Muscle of back (tissue), 11 donors: ENCODE data around the gene ATG14. TPM values are rescaled to one million over a fixed set of nuclear protein-coding genes. Genes with fewer than 3 reads are reported as not detected.
"Not testable (repeated sequence)": the region's sequence is repeated elsewhere in the genome, so short reads cannot be mapped to it uniquely, and the experiment has no call there.

Source experiments
- DNase-seq, 3 donors: peaks; one replicate each; pipeline versions ENCODE4 v3.0.0 to v3.0.0-alpha.2; 2013
- polyA plus RNA-seq, 10 donors: library from polyadenylated mRNA; unstranded; fragments of 120-200 nt; gene quantifications; one replicate each; pipeline ENCODE4 v1.2.1, GENCODE V29; 2013; ENCODE audit not compliant: insufficient read length in 10 of 10

ATG14 gene
- polyA plus RNA-seq, 10 donors, result 10.3 to 18.5 (median 14.1) TPM

DNA sequence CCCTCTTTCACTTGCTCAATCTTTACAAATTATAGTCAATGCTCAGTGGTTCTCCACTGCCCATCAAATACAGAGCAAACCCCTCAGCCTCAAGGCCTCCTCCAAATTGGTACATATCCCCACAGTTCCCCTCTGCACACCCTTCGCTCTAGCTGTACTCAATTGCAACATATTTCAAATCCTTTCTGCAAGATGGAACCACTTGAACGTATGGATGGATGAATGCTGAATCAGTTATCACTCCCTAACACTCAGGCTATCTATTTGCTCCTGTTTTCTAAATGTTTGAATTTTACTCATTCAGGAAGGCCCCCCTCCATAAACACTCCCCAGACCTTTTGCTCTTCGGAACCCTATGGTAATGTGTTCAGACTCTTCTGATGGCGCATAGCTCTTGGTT lies 24.5 kb downstream of the ATG14 start:
- DNase-seq, result no peak

GRCh38 chr14:55386037-55386808 lies 25.4 kb downstream of the ATG14 start:
- no peak for DNase-seq

- no peak for DNase-seq
Measured at GRCh38 chr14:55384536-55384935, 27.1 kb downstream of the ATG14 start.

DNA sequence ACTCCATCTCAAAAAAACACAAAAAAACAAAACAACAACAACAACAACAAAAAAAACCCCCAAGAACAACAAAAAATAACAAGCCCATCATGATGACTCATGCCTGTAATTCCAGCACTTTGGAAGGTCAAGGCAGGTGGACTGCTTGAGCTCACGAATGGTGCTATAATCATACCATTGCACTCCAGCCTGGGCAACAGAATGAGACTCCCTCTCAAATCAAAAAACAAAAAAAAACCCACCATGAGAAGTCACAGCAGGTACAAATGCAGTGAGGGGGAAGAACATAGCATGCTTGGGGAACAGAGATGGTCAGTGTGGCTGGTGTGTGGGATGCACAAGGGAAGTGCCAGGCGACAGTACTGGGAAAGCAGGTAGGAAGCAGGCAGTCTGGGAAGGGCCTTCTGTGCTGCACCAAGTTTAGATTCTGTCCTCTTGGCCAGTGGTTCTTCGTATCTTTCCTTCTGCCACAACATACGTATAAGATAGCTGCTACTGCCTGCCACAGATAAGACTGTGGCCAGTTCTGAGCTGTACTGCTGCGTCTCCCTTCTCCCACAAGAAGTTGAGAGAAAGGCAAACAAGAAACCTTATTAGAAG lies 28.0 kb downstream of the ATG14 start:
- no peak for DNase-seq

DNA sequence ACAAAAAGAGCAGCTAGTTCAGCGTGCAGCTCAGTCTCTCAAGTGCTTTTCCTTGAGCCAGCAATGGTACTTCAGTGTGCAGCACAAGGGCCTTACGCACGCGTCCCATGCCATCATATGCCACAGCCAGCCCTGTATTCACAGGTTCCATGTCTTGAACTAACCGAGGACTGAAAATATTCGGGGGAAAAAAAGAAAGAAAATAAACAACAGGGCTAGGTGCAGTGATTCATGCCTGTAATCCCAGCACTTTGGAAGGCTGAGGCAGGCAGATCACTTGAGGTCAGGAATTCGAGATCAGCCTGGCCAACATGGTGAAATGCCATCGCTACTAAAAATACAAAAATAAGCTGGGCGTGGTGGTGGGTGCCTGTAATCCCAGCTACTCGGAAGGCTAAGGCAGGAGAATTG lies 28.6 kb downstream of the ATG14 start:
- not testable (repeated sequence) for DNase-seq

GRCh38 chr14:55382483-55382882 lies 29.1 kb downstream of the ATG14 start:
- no peak for DNase-seq

DNA sequence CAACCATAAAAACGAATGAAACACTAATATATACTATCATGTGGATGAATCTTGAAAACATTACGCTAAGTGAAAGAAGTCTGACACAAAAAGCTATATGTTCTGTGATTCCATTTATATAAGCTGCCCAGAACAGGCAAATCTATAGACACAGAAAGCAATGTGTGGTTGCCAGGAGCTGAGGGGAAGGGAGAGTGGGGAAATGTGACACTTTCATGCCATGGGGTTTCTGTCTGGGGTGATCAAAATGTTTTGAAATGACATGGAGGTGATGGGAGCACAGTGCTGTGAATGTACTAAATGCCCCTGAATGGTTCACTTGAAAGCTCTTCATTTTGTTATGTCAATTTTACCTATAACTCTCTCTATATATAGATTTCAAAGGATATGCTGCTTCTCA lies 30.1 kb downstream of the ATG14 start:
- no peak for DNase-seq

- no peak for DNase-seq
Measured at GRCh38 chr14:55381040-55381439, 30.6 kb downstream of the ATG14 start.

DNA sequence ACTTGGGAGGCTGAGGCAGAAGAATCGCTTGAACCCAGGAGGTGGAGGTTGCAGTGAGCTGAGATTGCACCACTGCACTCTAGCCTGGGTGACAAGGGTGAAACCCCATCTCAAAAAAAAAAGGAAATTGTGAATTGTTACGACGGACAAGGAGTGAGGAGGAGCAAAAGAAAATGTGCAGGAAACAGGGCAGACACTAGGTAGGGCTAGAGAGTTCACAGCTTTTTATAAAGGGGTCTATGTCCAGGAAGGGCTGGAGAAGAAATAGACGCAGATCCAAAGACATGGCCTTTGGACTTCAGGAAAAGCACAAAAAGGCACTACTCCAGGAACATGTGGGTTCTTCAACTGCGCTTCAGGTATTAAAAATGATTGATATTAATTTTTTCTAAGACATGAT lies 34.4 kb downstream of the ATG14 start:
- DNase-seq, result no peak

GRCh38 chr14:55374771-55375170 lies 36.9 kb downstream of the ATG14 start:
- no peak for DNase-seq

DNA sequence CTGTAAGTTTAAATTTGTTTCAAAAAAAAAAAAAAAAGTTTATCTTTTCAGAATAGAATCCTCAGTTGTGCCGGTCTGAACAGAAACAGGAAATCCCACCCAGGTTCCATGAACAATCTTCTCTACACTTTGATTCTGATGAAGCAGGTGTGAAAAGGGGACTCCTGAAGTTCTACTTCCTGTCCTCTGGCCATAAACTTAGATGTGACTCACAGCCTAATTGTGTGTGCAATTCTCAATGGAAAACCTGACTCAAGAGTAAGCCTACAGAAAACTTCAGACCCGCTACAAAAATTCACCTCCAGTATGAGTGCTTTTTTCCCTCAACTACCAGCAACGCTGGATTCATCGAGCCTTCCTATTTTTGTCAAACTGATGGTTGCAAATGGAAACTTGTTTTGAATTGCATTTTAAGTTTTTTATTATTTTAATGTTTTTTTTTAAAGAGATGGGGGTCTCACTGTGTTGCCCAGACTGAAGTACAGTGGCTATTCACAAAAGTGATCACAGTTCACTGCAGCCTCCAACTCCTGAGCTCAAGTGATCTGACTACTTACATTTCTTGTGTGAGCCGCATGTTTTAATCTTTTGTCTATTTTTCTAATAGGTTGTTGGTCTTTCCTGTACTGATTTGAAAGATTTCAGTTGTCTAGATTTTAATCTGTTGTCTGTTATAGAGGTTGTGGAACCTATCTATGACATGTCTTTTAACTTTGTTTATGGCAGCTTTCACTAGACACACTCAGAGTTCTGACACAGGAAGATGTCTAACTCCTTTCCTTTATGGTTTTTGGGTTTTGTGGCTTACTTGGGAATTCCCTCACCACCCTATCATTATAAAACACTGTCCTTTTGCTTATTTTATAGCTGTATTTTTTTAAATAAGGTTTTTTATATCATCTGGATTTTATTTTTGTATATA lies 37.6 kb downstream of the ATG14 start:
- DNase-seq, result no peak

- DNase-seq, result no peak
Measured at GRCh38 chr14:55372825-55373224, 38.8 kb downstream of the ATG14 start.

- no peak for DNase-seq
Measured at GRCh38 chr14:55372423-55372822, 39.2 kb downstream of the ATG14 start.

DNA sequence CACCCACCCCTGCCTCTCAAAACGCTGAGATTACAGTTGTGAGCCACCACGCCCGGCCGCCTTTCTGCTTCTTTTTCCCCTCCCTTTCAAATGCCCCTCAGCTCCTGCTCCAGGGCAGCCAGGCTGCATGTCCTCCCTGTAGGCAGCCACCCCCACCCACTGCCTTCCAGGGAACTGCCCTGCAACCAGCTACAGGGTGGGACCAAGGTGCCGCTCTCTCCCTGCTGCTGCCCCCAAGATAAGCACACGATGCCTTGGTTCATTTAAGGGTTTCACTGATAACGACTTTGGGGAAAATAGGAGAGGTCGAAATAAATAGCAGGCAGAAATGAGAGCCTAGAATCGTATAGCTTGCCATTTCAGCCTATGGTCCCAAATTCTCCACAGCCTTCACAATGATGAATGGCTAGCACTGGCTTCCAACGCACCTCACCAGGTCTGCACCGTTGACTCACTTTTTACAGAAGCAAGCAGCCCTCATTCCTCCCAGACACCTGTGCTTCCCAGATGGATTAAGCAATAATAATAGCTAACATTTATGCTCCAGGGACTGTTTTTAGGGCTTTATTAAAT lies 40.7 kb downstream of the ATG14 start:
- DNase-seq, result no peak

DNA sequence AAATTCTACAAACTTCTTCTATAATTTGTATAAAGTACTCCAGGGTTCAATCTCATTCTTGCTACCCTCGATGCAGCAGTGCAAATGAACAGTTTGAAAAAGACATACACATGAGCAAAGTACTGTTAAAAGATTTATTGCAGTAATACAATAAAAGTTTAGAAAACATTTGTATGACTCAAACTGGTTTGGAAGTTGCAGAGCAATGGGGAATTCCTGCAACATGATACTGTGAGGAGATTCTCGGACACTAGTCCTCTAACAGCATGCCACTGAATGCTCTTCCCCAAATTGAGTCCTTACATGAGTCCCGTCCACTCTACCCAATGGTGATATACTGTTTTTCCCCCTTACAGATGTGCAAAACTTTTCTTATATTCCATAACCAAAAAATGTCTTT lies 45.4 kb downstream of the ATG14 start:
- peak in 2 of 3 donors; percentile 9 to 24 for DNase-seq

DNA sequence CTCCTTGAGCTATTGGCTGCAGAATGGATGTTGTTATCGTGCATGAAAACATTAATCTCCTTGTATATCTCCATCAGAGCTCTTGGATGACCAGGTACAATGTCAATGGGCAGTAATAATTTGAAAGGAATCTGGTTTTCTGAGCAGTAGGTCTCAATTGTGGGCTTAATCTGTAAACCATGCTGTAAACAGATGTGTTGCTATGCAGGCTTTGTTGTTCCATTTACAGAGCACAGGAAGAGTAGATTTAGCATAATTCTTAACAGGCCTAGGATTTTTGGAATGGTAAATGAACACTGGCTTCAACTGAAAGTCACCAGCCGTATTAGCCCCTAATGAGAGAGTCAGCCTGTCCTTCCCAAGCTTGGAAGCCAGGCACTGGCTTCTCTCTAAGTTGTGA lies 50.4 kb downstream of the ATG14 start:
- DNase-seq, result no peak

DNA sequence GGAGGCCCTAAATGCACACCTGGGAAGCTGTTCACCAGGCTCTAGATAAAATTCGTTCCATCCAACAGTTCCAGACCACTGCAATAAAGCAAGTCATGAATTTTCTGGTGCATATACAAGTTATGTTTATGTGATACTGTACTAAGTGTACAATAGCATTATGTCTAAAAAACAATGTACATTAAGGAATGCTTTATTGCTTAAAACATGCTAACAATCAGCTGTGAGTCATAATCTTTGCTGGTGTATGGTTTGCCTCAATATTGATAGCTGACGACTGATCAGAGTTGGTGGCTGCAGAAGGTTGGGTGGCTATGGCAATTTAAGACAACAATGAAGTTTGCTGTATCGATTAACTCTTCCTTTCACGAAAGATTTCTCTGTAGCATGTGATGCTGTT lies 52.3 kb downstream of the ATG14 start:
- no peak for DNase-seq

DNA sequence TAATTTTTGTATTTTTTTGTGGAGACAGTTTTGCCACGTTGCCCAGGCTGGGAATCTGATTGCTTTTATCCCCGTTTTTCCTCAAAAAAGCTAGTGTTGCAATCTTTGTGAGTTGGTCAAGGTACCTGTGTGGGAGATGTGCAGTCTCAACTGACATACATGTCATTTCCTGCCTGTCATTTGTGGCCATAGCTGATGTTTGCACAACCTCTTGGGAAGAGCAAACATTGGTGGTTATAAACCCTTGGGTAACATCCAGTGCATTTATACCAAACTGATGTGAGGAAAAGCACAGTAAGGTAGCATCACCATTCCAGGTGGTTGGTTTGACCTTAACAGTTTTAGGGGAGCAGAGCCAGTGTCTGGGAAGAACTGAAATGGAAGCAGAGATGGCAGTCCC lies 54.7 kb downstream of the ATG14 start:
- no peak for DNase-seq

GRCh38 chr14:55355922-55356321 lies 55.7 kb downstream of the ATG14 start:
- no peak for DNase-seq

GRCh38 chr14:55354500-55354899 lies 57.1 kb downstream of the ATG14 start:
- peak; percentile 24 to 65 (median 42) for DNase-seq

DNA sequence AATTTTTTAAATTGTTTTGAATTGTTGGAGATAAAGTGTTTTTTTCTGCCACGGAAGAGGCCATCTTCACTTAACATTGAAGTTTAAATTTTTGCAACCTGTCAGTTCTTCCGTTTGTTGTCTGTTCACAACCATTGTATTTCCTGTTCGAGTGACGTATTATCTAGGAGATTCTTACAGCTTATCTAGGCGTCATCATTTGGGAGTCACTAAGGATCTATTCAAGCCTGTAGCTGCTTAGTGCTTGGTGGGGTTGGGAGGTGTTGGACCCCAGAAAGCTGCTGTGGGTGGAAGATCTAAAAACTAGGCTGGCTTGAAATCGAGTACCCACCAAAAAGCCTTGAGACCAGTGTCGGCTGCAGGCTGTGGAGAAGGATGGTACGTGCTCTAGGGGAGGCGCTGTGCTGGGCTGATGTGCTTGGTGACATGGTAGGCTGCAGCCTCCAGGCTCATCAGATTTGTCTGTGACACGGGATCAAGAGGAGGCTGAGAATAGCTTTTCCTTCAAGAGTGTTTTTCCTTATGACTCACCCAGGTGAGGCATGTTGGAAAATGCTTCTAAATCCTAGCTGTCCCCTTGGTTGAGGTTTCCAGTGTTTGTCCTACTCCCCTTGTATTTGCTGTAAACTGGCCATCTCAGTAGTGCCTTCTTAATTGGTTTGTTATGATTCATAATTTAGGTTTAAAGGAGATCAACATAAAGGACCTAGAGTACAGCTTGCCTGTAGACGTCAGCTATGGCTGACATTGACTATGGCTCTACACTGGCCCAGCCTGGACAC lies 57.8 kb downstream of the ATG14 start:
- DNase-seq, result no peak
